Large intestine (tissue), 3 donors: ENCODE measurements around the gene MYH9. TPM values are rescaled to one million over a fixed set of nuclear protein-coding genes. Genes with fewer than 3 reads are reported as not detected.
A peak's percentile ranks its signal among the peaks of the same experiment; 100 is the strongest.
"Not testable (repeated sequence)": the region's sequence is repeated elsewhere in the genome, so short reads cannot be mapped to it uniquely, and the experiment has no call there.

Experiments
- DNase-seq, 2 donors: peaks; one replicate each; pipeline versions ENCODE4 v3.0.0 to v3.0.0-alpha.2; 2013
- H3K27ac ChIP-seq: one replicate; pipeline ENCODE4 v1.5.1; 2013; ENCODE audit warnings: low read length
- H3K27me3 ChIP-seq: 2 replicates; pipeline ENCODE4 v1.6.1; 2013; ENCODE audit warnings: low read length; ENCODE audit not compliant: control insufficient read depth, insufficient read depth
- H3K36me3 ChIP-seq: 2 replicates; pipeline ENCODE4 v1.6.1; 2013; ENCODE audit warnings: low read length; ENCODE audit not compliant: control insufficient read depth, insufficient read depth
- H3K4me1 ChIP-seq: one replicate; pipeline ENCODE4 v1.6.1; 2013; ENCODE audit warnings: low read length; ENCODE audit not compliant: control insufficient read depth, insufficient read depth
- H3K4me3 ChIP-seq: one replicate; pipeline ENCODE4 v1.5.1; 2013; ENCODE audit warnings: low read length
- H3K9me3 ChIP-seq: one replicate; pipeline ENCODE4 v1.6.1; 2013; ENCODE audit warnings: mild to moderate bottlenecking, low read depth, low read length, moderate library complexity; ENCODE audit not compliant: control insufficient read depth
- WGBS: methylation state at CpG from one replicate; pipeline ENCODE4 v1.1.5; 2013; ENCODE audit warnings: low lambda C conversion rate; ENCODE audit not compliant: insufficient coverage; 5-methylcytosine and 5-hydroxymethylcytosine counted together
- polyA plus RNA-seq: library from polyadenylated mRNA; unstranded; fragments of 120-200 nt; gene quantifications from one replicate; pipeline ENCODE4 v1.2.1, GENCODE V29; 2013

The MYH9 gene
- polyA plus RNA-seq, 1 donor: 191 TPM

DNA sequence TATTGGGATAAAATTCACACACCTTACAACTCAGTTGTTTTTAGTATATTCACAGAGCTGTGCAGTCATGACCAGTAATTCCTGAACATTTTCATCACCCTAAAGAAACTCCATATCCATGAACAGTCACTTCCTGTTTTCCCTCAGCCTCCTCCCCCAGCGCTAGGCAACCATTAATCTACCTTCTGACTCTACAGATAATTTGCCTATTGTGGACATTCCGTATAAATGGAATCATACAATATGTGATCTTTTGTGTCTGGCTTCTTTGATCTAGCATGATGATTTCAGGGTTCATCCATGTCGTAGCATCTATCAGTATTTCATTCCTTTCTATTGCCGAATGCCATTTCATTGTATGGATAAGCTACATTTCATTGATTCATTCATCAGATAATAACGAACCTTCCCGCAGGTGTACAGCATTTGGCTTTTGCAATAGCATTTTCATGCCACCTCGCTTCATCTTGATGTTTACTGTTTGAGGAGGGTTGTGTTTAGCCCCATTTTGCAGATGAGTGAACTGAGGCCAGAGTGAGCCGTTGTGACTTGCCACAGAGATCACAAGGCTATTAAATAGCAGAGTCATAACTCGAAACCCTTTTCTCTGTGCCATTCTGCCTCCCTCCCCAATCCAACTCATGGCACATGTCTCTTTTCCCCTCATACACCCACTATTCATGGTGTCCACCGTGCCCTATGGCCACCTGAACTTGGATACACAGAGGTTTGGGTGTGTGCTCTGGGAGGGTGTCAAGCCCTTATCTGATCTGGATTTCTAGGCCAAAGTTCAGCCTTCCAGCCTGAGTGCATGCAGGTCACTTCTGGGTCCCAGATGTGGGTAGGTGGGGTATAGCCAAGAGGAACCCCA, 11.1 kb upstream of the MYH9 start:
- no peak overlapping the region for H3K4me3 ChIP-seq
- no peaks in the 10 kb centered on the region for H3K27me3 ChIP-seq
- H3K36me3 ChIP-seq: no peaks in the 10 kb centered on the region
- peaks cover 11% of the 10 kb centered on the region for H3K4me1 ChIP-seq
- peak overlapping the region; percentile 43 for H3K27ac ChIP-seq
- no peak for DNase-seq
- WGBS: 94% methylated on average over 4 of the region's 10 CpGs
- H3K9me3 ChIP-seq: no peaks in the 10 kb centered on the region

- H3K4me1 ChIP-seq: peaks cover 11% of the 10 kb centered on the region
- no peak overlapping the region for H3K4me3 ChIP-seq
- WGBS: no CpG with 5 or more reads among the region's 13 CpGs
- H3K36me3 ChIP-seq: no peaks in the 10 kb centered on the region
- no peaks in the 10 kb centered on the region for H3K27me3 ChIP-seq
- no peaks in the 10 kb centered on the region for H3K9me3 ChIP-seq
- no peak for DNase-seq
- no peak overlapping the region for H3K27ac ChIP-seq
These were observed 9.6 kb upstream of the MYH9 start for GRCh38 chr22:36397131-36398093.

- no CpG with 5 or more reads among the region's 2 CpGs for WGBS
- no peak overlapping the region for H3K4me3 ChIP-seq
- H3K36me3 ChIP-seq: no peaks in the 10 kb centered on the region
- no peaks in the 10 kb centered on the region for H3K9me3 ChIP-seq
- no peaks in the 10 kb centered on the region for H3K27me3 ChIP-seq
- peaks cover 18% of the 10 kb centered on the region for H3K4me1 ChIP-seq
- H3K27ac ChIP-seq: no peak overlapping the region
- DNase-seq: no peak
These were observed 8.1 kb upstream of the MYH9 start for GRCh38 chr22:36395915-36396314.

GRCh38 chr22:36395055-36395849, 7.5 kb upstream of the MYH9 start:
- Histone ChIP-seq H3K27me3 (no peaks in the 10 kb centered on the region), H3K4me1 (peaks cover 18% of the 10 kb centered on the region), H3K27ac (no peak overlapping the region)

DNA sequence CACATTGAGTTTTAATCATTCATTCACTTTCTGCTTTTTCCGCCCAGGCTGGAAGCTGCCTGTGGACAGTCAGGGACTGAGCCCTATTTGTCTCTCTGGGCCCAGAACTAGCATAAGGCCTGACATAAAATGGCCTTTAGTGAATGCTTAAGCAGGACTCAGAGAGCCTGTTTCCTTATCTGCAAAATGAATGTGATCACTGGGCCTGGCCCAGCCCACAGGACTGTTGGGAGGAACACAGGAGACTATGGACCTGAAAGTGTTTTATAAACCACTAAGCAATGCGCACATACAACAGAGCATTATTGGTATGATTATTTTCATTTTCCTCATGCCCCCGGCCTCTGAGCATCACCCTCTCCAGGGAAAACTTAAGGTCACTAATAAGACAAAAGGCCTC, 3.9 kb upstream of the MYH9 start:
- WGBS: no CpG with 5 or more reads among the region's 3 CpGs
- peaks cover 7% of the 10 kb centered on the region for H3K4me1 ChIP-seq
- H3K27ac ChIP-seq: peak overlapping the region; percentile 79
- no peaks in the 10 kb centered on the region for H3K9me3 ChIP-seq
- H3K36me3 ChIP-seq: no peaks in the 10 kb centered on the region
- H3K27me3 ChIP-seq: no peaks in the 10 kb centered on the region
- DNase-seq: peak in 1 of 2 donors; percentile 88
- no peak overlapping the region for H3K4me3 ChIP-seq

More at GRCh38 chr22:36395055-36395849, 7.5 kb upstream of the MYH9 start:
- Histone ChIP-seq H3K9me3 (no peaks in the 10 kb centered on the region), H3K36me3 (no peaks in the 10 kb centered on the region), H3K4me3 (no peak overlapping the region)
- no peak for DNase-seq
- WGBS: 29% methylated on average over 1 of the region's 12 CpGs

DNA sequence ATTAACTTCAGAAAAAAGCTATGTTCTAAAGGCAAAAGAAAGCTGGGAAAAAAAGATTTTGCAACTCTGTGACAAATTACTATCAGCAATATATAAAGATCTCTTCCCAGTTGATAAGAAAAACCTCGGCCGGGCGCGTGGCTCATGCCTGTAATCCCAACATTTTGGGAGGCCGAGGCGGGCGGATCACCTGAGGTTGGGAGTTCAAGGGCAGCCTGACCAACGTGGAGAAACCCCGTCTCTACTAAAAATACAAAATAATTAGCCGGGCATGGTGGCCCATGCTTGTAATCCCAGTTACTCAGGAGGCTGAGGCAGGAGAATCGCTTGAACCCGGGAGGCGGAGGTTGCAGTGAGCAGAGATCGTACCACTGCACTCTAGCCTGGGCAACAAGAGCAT, 1.4 kb upstream of the MYH9 start:
- H3K4me1 ChIP-seq: peaks cover 23% of the 10 kb centered on the region
- H3K9me3 ChIP-seq, H3K27me3 ChIP-seq, DNase-seq, H3K36me3 ChIP-seq, H3K4me3 ChIP-seq, H3K27ac ChIP-seq: not testable (repeated sequence)
- no CpG with 5 or more reads among the region's 14 CpGs for WGBS

DNA sequence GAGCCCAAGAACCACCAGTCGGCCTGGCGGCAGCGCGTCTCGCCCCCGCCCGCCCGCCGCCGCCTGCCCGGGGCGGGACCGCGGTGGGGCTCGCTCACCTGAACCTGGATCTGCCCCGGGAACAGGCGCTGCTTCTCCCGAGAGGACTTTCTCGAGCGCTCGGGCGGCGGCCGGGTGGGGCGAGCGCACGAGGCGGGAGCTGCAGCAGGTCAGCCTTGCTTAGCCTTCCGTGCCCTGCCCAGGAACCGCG, 133 bp downstream of the MYH9 start:
- no peaks in the 10 kb centered on the region for H3K9me3 ChIP-seq
- H3K27ac ChIP-seq: peak overlapping the region; percentile 95
- H3K4me1 ChIP-seq: peaks cover 23% of the 10 kb centered on the region

GRCh38 chr22:36386900-36387708, 663 bp downstream of the MYH9 start:
- peak overlapping the region; percentile 95 for H3K27ac ChIP-seq
- H3K27me3 ChIP-seq: no peaks in the 10 kb centered on the region
- no peaks in the 10 kb centered on the region for H3K9me3 ChIP-seq
- DNase-seq: peak in 1 of 2 donors; percentile 85
- H3K4me3 ChIP-seq: peak overlapping the region; percentile 87
- H3K4me1 ChIP-seq: peaks cover 23% of the 10 kb centered on the region
- no CpG with 5 or more reads among the region's 91 CpGs for WGBS
- peaks cover 11% of the 10 kb centered on the region for H3K36me3 ChIP-seq

More for the DNA sequence above, 133 bp downstream of the MYH9 start:
- no CpG with 5 or more reads among the region's 31 CpGs for WGBS
- no peaks in the 10 kb centered on the region for H3K27me3 ChIP-seq
- H3K4me3 ChIP-seq: peak overlapping the region; percentile 87
- DNase-seq: no peak
- H3K36me3 ChIP-seq: peaks cover 11% of the 10 kb centered on the region

DNA sequence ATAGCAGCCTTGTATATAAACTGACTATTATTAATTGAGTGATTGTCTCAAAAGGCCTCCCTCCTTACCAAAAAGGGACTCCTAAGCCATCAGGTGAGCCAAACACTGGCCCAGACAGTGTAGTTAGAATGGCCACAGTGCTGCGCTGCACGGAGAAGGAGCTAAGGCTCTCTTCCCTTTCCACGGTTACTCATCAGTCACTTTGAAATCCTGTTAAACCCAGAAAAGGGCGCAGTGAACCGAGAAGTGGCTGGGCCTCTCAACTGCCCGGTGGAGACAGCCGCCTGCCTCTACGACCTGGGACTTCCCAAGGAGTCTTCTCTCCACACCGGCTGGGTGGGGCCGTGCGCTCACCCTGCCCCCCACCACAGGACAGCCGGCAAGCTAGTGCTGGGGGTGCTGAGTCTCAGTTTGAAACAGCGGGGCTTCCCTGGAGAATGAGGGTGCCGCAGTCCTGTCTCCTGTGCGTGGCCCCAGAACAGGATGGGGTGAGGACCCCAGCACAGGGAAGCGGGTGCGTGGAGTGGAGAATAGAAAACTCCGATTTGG, 1.3 kb downstream of the MYH9 start:
- Histone ChIP-seq H3K27me3 (no peaks in the 10 kb centered on the region), H3K36me3 (peaks cover 11% of the 10 kb centered on the region), H3K4me3 (peak overlapping the region; percentile 87), H3K9me3 (no peaks in the 10 kb centered on the region), H3K27ac (peak overlapping the region; percentile 95), H3K4me1 (peaks cover 18% of the 10 kb centered on the region)
- DNase-seq: peak in 1 of 2 donors; percentile 71
- no CpG with 5 or more reads among the region's 18 CpGs for WGBS
